Natural killer cell treated with Interleukin-12 subunit alpha and Interleukin-12 subunit beta and Interleukin-15 and Interleukin-18, amount 100 ng/mL, for 72 hours (primary cell): ENCODE data around the gene SCCPDH. TPM values are rescaled to one million over a fixed set of nuclear protein-coding genes. Genes with fewer than 3 reads are reported as not detected.

ENCODE experiments used
- ATAC-seq, 2 donors: fragments of 150-1000 bp; cut with Tn5 transposase in 1 of 2; sonication (Bioruptor Pico), chemical (Tn5 transposase) in 1 of 2; 2 replicates each; pipeline ENCODE4 v1.10.0; 2021
- DNase-seq: peaks from one replicate; pipeline ENCODE4 v3.0.0; 2022; ENCODE audit warnings: low spot score
- H3K27ac Mint-ChIP-seq, 2 donors: 1 replicate in 1 of 2; 2 replicates in 1 of 2; pipeline ENCODE4 v1.8.0; 2022; ENCODE audit warnings: mixed read lengths in 2 of 2, mild to moderate bottlenecking in 1 of 2, moderate library complexity in 1 of 2
- H3K27me3 Mint-ChIP-seq, 2 donors: 1 replicate in 1 of 2; 2 replicates in 1 of 2; pipeline ENCODE4 v1.8.0; 2022; ENCODE audit warnings: mixed read lengths in 2 of 2
- H3K36me3 Mint-ChIP-seq: one replicate; pipeline ENCODE4 v1.8.0; 2022; ENCODE audit warnings: mixed read lengths
- H3K4me1 Mint-ChIP-seq, 2 donors: 1 replicate in 1 of 2; 2 replicates in 1 of 2; pipeline ENCODE4 v1.8.0; 2022; ENCODE audit warnings: low read depth in 2 of 2, mixed read lengths in 2 of 2, mild to moderate bottlenecking in 1 of 2
- H3K4me3 Mint-ChIP-seq: one replicate; pipeline ENCODE4 v1.8.0; 2022; ENCODE audit warnings: mixed read lengths
- H3K9me3 Mint-ChIP-seq: 2 replicates; pipeline ENCODE4 v1.8.0; 2022; ENCODE audit warnings: mixed read lengths
- total RNA-seq, 2 donors: library from RNA; stranded (reverse); gene quantifications; one replicate each; pipeline ENCODE4 v1.2.3, GENCODE V29; 2022

The SCCPDH gene
- total RNA-seq, 2 donors from 2014 or later, result 12.3 to 18.2 TPM

- DNase-seq, result no peak
- ATAC-seq, result peak in 1 of 2 donors; percentile 74
- peaks cover 10 to 33% of the 10 kb centered on the region in 2 donors for H3K4me1 Mint-ChIP-seq
- peaks cover 10 to 13% of the 10 kb centered on the region in 2 donors for H3K27me3 Mint-ChIP-seq
- H3K4me3 Mint-ChIP-seq, result peak overlapping the region; percentile 45
- H3K36me3 Mint-ChIP-seq, result no peaks in the 10 kb centered on the region
- H3K27ac Mint-ChIP-seq, result peak overlapping the region in 1 of 2 donors; percentile 20
- peaks cover 2% of the 10 kb centered on the region for H3K9me3 Mint-ChIP-seq
These were observed 91.6 kb downstream of the SCCPDH start for GRCh38 chr1:246815693-246816270.

Other genes with a start within 250 kb of the SCCPDH start
- gene SMYD3, start 217.1 kb upstream of the SCCPDH start, total RNA-seq, result 10 to 100 TPM; 26.9 to 55.4 TPM
- gene TFB2M, start 158.1 kb upstream of the SCCPDH start, total RNA-seq, result 10 to 100 TPM; 15.7 to 20.3 TPM
- 10 to 100 TPM; 31.0 to 37.6 TPM for gene CNST, start 158.0 kb upstream of the SCCPDH start, total RNA-seq
- 10 to 100 TPM; 38.9 to 53.8 TPM for gene AHCTF1, start 207.5 kb downstream of the SCCPDH start, total RNA-seq